G401.6 (cell line): ENCODE data around the gene ACAT1.
"Not testable (repeated sequence)": the region's sequence is repeated elsewhere in the genome, so short reads cannot be mapped to it uniquely, and the experiment has no call there.

Experiments used
- FAIRE-seq: peaks from 2 replicates; lab custom pipeline; 2012; peaks lifted over from hg19 to GRCh38; lab: Jason Lieb, UNC

The ACAT1 gene

DNA sequence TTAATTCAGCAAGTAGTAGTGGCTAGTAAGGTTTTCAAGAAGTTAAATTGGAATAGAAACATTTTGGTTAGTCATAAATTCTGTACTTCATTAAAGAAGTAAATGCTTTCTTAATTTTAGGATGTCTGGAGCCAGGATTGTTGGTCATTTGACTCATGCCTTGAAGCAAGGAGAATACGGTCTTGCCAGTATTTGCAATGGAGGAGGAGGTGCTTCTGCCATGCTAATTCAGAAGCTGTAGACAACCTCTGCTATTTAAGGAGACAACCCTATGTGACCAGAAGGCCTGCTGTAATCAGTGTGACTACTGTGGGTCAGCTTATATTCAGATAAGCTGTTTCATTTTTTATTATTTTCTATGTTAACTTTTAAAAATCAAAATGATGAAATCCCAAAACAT lies 25.8 kb downstream of the ACAT1 start:
- no peak for FAIRE-seq

DNA sequence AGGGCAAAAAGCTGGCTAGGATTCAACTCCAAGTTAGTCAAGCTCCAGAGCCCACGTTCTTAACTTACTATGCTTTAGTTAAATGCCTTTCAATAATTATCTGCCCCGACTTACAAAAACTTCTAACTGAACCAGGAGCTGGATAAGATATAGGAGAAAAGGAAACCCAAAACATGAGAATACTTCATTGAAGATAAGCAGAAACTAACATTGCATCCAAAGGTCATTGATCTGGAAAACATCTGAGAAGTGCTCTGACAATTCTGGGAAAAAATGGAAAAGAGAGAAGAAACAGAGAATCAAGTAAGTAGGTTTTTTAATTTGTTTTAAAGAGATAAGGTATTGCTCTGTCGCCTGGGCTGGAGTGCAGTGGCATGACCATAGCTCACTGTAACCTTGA lies 27.2 kb downstream of the ACAT1 start:
- no peak for FAIRE-seq

DNA sequence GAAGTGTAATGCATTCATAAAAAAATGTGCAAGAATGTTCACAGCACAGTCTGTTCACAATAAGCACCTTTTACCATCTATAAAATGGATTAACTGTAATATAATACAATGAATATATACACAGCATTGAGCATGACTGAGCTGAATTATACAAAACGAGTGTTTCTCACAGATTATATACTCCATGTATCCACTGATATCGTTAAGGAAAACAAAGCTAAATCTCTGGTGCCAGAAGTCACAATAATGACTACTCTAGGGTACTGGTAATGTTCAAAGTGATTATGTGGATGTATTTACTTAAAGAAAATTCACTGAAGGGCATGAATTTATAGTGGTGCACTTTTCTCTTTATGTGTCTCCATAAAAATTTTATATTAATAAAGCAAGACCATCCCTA lies 33.2 kb downstream of the ACAT1 start:
- no peak for FAIRE-seq

- no peak for FAIRE-seq
Measured at GRCh38 chr11:108160970-108161566, 39.7 kb downstream of the ACAT1 start.

DNA sequence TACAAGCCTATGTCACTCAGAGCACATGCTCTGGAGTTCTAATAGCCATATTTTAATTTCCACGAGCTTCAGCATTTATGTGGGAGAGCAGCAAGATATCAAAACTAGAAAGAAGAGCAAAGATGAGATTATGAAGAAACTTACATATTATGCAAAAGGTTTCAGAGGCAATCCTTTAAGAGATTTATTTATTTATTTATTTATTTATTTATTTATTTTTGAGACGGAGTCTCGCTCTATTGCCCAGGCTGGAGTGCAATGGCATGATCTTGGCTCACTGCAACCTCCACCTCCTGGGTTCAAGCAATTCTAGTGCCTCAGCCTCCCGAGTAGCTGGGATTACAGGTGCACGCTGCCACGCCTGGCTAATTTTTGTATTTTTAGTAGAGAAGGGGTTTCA lies 41.5 kb downstream of the ACAT1 start:
- not testable (repeated sequence) for FAIRE-seq

DNA sequence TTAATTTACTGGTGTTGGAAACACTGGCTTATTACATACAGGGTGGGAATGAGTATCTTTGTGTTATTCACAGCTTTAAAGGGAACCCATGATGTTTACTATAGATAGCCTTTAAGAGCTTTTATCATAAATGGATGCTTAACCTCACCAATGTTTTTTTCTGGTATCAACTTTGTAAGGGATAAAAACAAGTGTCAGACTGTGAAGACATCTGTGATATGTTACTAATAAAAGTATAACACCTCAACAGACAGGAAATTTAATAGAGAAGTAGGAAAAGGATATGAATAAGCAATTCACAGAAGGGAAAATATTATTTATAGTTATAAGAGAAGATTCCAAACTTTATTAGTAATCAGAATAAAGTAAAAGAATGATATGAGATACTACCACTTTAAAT lies 46.3 kb downstream of the ACAT1 start:
- FAIRE-seq = no peak

DNA sequence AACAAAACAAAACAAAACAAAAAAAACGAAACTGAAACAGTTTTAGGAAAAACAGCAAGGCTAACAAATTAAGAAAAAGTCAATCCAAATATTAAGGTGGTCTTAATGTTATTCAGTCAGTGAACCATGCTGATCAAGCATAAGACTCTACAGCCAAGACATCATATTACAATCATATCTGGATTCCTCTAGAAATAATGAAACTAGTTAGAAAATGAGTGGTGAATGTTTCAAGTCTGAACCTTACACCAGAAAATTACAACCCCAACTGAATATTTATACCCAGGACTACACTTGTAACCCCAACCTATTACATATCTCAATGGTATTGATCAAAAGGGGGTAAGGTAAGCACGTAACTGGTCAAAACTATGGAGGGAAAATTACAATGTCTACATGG lies 48.8 kb downstream of the ACAT1 start:
- FAIRE-seq = no peak

GRCh38 chr11:108177570-108177969 lies 56.2 kb downstream of the ACAT1 start:
- no peak for FAIRE-seq

DNA sequence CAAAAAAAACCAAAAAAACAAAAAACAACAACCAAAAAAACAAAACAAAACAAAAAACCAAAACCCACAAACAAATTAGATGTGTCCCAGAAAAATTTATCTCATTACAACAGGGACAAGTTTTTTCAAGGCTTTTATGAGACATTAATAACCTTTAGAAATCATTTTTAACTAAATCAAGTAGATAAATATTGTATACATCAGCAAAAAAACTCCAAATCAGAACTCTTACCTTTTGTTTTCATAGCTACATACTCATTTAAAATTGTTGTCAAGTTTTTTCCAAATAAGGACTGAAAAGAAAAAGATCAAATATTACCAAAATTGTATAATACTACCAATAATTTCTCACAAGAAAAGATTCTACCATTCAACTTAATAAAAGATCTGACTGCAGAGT lies 72.4 kb downstream of the ACAT1 start:
- peak; percentile 47 for FAIRE-seq

GRCh38 chr11:108196901-108197300 lies 75.5 kb downstream of the ACAT1 start:
- FAIRE-seq = no peak
